HuH-7.5 (cell line): ENCODE data around the gene TSHB.

ENCODE experiments used
- DNase-seq: peaks from one replicate; pipeline ENCODE4 v3.0.0; 2011; ENCODE audit warnings: low spot score

The TSHB gene

GRCh38 chr1:115060501-115060900, 30.9 kb downstream of the TSHB start:
- DNase-seq, result no peak

DNA sequence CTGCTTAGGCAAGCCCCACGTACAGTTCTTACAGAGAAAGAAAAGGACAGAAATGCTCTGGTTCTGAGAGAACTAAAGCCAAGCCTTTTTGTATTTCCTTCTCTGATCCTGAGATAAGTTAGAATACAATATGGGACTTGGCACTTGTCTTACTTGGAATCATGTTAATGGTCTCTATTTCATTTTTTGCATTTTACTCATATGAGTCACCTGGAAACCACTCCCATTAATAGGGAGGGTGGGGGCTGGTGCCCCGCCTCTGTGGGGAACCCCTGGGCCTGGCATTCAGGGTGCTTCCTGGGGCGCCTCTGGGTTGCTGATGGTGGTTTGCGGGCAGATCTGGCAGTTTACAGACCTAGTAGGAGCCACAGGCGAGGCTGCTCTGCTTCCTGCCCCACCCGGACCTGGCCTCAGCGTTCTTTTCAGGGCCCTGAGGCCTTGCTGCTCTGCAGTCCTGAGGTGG, 32.9 kb downstream of the TSHB start:
- DNase-seq, result no peak

- DNase-seq, result no peak
Observed at GRCh38 chr1:115063228-115063901, 33.7 kb downstream of the TSHB start.

GRCh38 chr1:115064461-115064860, 34.8 kb downstream of the TSHB start:
- no peak for DNase-seq

GRCh38 chr1:115065021-115065420, 35.4 kb downstream of the TSHB start:
- DNase-seq, result no peak

GRCh38 chr1:115067161-115067859, 37.7 kb downstream of the TSHB start:
- DNase-seq, result no peak

DNA sequence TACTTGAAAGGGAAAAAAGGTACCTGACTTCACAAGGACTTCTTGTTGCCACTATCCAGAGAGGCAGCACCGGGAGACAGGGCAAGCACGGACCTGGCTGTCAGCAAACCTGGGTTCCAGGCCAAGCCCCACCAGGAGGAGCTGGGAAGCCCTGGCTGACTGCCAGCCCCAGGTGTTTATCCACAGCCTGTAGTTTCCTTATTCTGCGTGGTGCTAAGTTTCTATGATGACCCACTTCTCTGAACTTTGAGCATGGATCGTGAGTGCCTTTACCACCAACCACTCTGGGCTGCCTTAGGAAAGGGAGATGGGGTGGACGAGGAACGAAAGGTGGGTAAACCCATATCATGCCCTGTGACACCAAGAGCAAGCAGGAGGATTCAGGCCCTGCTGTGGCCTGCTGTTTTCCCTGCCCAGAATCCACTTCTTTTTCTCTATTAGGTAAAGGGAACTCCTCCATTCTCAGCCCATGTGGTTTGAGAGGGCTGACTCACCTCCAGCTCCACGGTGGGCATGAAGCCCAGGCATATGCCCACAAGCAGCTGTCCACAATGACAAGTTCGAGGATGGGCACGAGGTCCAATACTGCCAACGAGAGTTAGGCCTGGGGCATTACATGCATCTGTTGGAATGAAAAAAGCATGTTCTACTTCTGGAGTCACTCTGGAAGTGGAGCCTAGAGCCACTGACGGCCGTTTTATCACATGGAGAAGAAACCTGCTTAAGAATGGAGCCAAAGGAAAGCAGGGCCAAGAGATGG, 39.4 kb downstream of the TSHB start:
- DNase-seq, result no peak

- no peak for DNase-seq
Observed at GRCh38 chr1:115069659-115070308, 40.2 kb downstream of the TSHB start.

- no peak for DNase-seq
Observed at GRCh38 chr1:115071012-115071664, 41.5 kb downstream of the TSHB start.

DNA sequence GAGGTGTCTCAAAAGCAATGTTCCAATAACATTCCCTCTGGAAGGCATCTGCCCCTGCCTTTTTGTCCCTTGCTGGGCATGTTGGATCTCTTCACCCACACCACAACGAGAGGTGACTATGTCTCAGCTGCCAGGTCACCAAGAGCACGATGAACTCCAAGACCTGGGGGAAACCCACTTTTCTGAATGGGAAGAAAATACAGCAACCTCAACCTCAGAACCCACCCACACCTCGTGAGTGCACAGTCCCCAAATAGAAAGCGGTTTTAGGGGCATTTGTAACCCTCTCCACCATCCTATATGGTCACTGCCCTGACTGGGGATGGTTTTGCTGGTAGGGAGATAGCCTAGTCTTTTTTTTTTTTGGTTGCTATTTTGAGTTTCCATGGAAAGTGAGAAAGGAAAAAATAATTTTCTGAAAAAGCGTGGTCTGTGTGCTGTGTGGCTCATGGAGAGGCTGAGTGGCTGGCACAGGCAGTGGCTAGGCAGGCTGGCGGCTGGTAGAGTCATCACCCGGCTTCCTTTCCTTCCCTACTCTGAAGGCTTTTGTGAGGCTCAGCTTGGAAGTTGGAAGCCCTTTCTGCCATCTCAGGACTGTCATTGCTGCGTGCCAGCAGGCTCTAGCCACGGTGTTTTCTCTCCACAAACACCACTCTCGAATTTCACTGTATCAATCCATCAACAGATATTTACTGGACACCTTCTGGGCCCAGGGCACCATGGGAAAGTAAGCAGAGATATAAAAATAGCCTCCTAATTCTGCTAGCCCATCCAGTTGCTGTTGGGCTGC, 43.9 kb downstream of the TSHB start:
- no peak for DNase-seq

DNA sequence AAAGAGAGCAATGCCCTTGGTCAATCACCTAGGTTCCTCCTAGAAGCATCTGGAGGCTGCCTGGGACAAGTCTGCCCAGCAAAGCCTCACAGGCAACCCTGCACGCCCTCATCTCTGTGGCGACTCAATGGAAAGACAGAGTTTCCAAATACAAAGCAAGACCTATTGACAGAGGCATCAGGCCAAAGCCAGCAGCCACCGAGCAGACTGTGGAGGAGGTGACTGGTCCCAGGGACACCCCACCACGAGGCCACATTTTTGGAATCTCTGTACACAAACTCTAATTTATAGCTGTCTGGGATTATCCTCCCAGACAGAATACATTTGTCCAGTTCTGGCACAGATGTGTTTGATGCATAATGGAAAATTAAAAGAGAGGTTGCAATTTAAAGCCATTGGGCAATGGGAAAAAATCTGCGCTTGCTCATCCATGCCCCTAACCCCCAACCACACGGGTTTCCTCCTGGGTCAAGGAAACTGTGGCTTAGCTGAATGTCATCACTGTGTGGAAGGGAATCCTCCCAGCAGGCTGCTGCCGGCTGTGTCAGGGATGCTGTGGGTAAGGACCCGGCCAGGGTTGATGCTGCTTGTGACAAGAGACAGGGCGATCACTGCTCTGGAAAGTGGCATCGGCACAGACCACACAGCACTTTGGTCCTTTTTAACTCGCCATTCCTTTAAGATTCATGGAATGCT, 45.4 kb downstream of the TSHB start:
- DNase-seq, result no peak

DNA sequence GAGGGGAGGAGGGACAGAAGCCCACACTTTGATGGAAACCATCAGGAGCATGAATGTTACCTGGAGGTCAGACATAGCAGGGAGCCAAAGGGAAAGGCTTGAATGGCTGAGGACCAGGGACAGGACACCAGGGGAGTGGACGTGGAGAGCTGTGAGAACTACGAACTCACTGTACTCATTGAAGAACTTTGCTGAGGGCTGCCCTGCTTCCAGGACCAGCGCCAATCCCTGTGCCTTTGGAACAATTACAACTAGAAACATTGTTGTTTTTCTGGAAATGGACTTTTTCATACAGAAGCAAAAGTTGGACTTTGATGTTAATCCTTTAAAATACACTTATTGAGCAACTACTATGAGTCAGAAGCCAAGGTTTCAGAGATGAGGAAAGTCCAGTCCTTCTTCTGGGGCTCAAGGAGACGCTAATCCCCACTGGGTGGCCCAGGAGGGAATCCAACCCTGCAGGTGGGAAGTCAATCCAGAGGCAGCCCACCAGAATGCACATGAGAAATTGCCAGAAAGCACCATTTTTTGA, 46.8 kb downstream of the TSHB start:
- DNase-seq, result no peak

DNA sequence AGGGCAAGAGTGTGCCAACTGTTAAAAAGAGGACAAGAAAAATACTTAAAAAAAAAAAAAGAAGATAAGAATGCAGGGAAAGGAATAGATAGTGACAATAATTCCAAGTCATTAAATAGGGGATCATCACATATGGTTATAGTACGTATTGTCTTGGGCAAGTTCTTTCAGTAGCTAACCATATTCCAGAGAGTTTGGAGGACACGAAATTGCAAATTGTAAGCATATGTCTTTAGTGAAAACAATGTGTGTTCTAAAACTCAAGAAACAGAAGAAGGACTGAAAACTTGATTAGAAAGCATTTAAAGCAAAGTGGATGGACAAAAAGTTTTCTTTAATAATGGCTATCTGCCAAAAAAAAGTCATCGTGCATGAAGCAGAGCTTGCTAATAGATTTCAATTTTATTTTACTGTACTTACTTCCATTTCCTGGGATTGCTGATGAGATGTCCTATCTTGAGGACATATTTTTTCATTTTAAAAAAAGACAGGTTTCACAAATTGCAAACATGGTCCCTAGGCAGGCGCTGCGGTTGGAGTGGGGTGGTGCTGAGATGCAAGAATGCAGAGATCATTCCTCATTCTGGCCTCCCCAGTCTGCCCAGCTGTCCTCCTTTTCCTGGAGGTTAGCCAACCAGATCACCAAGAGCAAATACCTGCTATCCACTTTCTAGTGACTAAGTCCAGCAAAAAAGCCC, 47.8 kb downstream of the TSHB start:
- no peak for DNase-seq

DNA sequence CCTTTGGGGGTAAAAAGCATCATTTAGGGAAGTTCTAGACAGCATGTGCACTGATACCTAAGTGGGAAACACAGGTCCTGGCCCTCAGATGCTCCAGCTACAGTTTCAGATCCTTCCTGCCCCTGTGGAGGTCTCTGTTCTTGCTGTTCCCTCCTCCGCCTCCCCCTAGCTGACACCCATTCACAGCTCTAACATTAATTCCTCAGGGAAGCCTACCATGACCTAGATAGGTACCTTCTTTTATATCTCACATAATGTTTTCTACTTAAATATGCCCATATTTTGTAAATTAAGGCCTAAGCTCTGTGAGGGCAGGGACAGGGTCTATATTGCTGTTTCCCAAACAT, 48.3 kb downstream of the TSHB start:
- DNase-seq, result no peak

DNA sequence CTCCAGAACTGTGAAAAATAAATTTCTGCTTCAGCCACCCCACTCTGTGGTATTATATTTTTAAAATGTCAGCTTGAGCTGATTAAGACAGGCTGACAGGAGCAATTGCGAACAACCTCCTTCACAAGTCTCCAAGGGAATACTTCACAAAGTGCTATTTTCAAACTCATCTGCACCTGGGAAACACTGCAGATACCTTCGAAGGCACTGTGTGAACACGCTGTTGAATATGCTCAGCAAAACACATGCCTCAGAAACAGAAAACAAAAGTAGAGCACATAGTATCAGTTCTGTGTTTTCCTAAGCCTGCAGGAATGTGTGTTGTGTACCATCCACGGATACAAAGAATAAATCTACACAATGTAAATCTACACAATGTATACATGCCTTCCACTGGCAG, 49.1 kb downstream of the TSHB start:
- no peak for DNase-seq

GRCh38 chr1:115082949-115083348, 53.3 kb downstream of the TSHB start:
- DNase-seq, result no peak
